Dendritic cell treated with granulocyte-macrophage colony-stimulating factor and Interleukin-4, amounts not matched to agents 40 ng/mL and 50 ng/mL, for 4 days (primary cell): ENCODE results near the gene CHEK2.

ENCODE experiments used
- H3K27ac Mint-ChIP-seq: one replicate; pipeline ENCODE4 v1.8.0; 2022; ENCODE audit warnings: mild to moderate bottlenecking, mixed read lengths
- H3K27me3 Mint-ChIP-seq: one replicate; pipeline ENCODE4 v1.8.0; 2022; ENCODE audit warnings: mild to moderate bottlenecking, mixed read lengths
- H3K36me3 Mint-ChIP-seq: one replicate; pipeline ENCODE4 v1.8.0; 2022; ENCODE audit warnings: low read depth, mixed read lengths
- H3K4me1 Mint-ChIP-seq: one replicate; pipeline ENCODE4 v1.8.0; 2022; ENCODE audit warnings: low read depth, mixed read lengths
- H3K4me3 Mint-ChIP-seq: one replicate; pipeline ENCODE4 v1.8.0; 2022; ENCODE audit warnings: mild to moderate bottlenecking, moderate library complexity, mixed read lengths
- H3K9me3 Mint-ChIP-seq: one replicate; pipeline ENCODE4 v1.8.0; 2022; ENCODE audit warnings: mixed read lengths
- intact Hi-C: fragments of 100-400 bp; cut with micrococcal nuclease; formaldehyde crosslinking; loops from one replicate; pipeline ENCODE4 v1.15.0; 2022

The CHEK2 gene

DNA sequence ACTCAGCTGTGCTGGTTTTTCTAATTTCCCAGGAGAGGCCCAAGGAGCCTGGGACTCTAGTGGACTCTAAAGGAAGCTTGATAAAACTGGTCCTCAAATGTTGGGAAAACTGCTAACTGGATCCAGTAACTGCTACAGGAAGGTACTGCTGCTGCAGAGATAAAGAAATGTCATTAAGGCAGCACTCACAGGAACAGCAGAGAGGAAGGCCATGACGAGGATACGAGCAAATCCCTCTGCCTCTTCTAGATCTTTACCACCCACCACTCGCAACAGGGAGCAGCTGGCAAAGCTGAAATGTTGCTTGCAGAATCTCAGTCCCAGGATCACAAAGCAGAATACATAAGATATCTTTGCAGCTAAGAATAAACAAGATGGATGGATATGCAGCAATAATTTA is 85.4 kb downstream of the CHEK2 start:
- intact Hi-C loops = no loop called here
- Mint-ChIP-seq H3K36me3 (no peaks in the 10 kb centered on the region), H3K9me3 (no peaks in the 10 kb centered on the region), H3K27ac (no peak overlapping the region), H3K27me3 (peaks cover 11% of the 10 kb centered on the region), H3K4me3 (no peak overlapping the region), H3K4me1 (no peaks in the 10 kb centered on the region)

DNA sequence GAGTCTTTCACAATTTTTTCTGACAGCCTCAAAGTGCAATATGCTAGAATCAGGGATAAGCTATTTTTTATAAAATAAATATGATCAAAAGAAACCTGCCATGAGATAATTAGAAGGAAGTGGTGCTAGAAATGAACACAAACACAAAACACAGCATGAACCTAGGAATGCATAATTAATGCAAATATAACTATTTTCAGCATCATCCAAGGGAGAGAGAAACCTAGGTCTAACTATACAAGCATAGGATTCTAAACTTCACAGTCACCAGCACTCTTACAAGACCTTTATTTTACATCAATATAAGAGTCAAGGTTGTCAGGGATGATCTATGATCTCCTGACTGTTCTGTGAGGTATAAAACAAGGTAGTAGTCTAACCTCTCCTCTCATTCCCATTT is 91.2 kb downstream of the CHEK2 start:
- intact Hi-C loops = no loop called here
- Mint-ChIP-seq H3K36me3 (no peaks in the 10 kb centered on the region), H3K4me3 (no peak overlapping the region), H3K4me1 (no peaks in the 10 kb centered on the region), H3K27ac (no peak overlapping the region), H3K27me3 (peaks cover 15% of the 10 kb centered on the region), H3K9me3 (no peaks in the 10 kb centered on the region)

DNA sequence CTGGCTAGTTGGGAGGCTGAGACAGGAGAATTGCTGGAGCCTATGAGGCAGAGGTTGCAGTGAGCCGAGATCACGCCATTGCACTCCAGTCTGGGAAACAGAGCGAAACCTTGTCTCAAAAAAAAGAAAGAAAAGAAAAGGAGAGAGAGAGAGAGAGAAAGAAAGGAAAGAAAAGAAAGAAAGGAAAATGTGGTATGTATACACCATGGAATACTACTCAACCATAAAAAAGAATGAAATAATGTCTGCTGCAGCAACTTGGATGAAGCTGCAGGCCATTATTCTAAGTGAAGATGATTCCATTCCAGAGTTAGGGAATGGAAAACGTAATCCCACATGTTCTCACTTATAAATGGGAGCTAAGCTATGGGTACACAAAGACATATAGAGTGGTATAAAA is 92.8 kb downstream of the CHEK2 start:
- Mint-ChIP-seq H3K27ac (no peak overlapping the region), H3K4me1 (no peaks in the 10 kb centered on the region), H3K4me3 (no peak overlapping the region), H3K27me3 (peaks cover 13% of the 10 kb centered on the region), H3K9me3 (no peaks in the 10 kb centered on the region), H3K36me3 (no peaks in the 10 kb centered on the region)
- intact Hi-C loops = no loop called here

DNA sequence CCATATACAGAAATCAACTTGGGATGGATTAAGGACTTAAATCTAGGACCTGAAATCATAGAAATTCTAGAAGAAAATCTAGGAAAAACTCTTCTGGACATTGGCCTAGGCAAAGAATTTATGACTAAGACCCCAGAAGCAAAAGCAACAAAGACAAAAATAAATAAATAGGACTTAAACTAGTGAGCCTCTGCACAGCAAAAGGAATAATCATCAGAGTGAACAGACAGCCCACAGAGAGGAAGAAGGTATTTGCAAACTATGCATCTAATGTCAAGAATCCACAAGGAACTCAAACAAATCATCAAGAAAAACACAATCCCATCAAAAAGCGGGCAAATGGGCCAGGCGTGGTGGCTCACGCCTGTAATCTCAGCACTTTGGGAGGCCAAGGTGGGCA is 94.4 kb downstream of the CHEK2 start:
- H3K4me1 Mint-ChIP-seq = no peaks in the 10 kb centered on the region
- peaks cover 13% of the 10 kb centered on the region for H3K27me3 Mint-ChIP-seq
- intact Hi-C loops = no loop called here
- no peaks in the 10 kb centered on the region for H3K36me3 Mint-ChIP-seq
- H3K9me3 Mint-ChIP-seq = no peaks in the 10 kb centered on the region
- H3K4me3 Mint-ChIP-seq = no peak overlapping the region
- H3K27ac Mint-ChIP-seq = no peak overlapping the region

DNA sequence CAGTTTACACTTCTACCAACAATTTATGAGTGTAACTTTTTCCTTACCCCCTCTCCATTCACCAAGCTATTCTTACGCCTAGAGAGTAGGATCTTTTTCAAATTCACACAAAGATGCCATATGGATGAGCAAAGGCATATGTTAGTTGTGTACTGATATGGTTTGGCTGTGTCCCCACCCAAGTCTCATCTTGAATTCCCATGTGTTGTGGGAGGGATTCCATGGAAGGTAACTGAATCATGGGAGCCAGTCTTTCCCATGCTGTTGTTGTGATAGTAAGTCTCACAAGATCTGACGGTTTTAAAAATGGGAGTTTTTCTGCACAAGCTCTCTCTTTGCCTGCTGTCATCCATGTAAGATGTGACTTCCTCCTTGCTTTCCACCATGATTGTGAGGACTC is 102.3 kb downstream of the CHEK2 start:
- intact Hi-C loops = no loop called here
- Mint-ChIP-seq H3K4me1 (no peaks in the 10 kb centered on the region), H3K27me3 (peaks cover 3% of the 10 kb centered on the region), H3K36me3 (no peaks in the 10 kb centered on the region), H3K9me3 (no peaks in the 10 kb centered on the region), H3K4me3 (no peak overlapping the region), H3K27ac (no peak overlapping the region)
